Right lobe of liver (tissue), 4 donors: ENCODE results near the gene ZNF416.
A peak's percentile ranks its signal among the peaks of the same experiment; 100 is the strongest.

Experiments used
- POLR2A ChIP-seq: fragments of 450-650 bp; IDR thresholded peaks from one replicate; pipeline ENCODE4 v1.6.1; 2017; ENCODE audit warnings: antibody characterized with exemption, mild to moderate bottlenecking
- TF ChIP-seq, protein P1 (sequence below), 4 donors: fragments of 200-600 bp in 3 of 4; fragments of 450-650 bp in 1 of 4; IDR thresholded peaks; one replicate each; pipeline versions ENCODE4 v1.5.1 to v1.8.0; 2016 to 2022; ENCODE audit warnings: antibody characterized with exemption in 4 of 4, mild to moderate bottlenecking in 2 of 4
- donor health status: DM: no; HTN: no; CAD: no.
- donor health status: DM: no; HTN: no; CAD: no.
- donor health status: DM: no; HTN: yes; CAD: no.

DNA sequence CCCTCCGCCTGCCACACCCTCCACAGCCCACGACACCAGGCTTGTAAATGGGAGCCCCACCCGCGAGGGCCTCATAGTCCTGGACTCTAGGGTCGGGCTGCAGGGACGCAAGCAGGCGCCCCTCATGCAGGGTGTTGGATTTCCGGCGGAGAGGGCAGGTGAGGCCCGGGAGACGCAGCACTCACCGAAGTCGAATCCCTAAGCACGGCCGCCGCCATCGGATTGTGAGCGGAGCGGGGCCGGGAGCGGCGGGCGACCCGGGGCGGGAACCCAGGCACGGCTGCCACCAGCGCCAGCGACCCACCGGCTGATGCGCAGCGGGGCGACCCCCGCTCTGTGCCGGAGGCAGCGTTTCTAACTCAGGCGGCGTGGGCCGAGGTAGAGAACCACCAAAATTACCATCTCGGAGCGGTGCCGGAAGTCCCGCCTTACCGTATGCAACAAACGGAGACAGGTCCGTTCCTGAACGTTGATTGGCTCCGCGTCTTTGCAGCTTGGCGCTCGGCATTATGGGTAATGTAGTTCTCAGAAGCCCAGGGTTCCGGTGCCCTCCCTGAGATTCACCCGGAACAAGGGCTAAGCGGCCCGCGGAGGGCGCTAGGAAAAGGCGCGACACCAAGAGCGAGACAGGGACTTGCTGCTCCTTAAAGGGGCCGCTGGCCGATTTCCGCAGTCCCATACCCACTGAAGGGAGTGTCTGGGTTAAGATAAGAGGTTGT lies at the start of gene ZNF416:
- TF ChIP-seq, protein P1, sequence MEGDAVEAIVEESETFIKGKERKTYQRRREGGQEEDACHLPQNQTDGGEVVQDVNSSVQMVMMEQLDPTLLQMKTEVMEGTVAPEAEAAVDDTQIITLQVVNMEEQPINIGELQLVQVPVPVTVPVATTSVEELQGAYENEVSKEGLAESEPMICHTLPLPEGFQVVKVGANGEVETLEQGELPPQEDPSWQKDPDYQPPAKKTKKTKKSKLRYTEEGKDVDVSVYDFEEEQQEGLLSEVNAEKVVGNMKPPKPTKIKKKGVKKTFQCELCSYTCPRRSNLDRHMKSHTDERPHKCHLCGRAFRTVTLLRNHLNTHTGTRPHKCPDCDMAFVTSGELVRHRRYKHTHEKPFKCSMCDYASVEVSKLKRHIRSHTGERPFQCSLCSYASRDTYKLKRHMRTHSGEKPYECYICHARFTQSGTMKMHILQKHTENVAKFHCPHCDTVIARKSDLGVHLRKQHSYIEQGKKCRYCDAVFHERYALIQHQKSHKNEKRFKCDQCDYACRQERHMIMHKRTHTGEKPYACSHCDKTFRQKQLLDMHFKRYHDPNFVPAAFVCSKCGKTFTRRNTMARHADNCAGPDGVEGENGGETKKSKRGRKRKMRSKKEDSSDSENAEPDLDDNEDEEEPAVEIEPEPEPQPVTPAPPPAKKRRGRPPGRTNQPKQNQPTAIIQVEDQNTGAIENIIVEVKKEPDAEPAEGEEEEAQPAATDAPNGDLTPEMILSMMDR (IDR thresholded peaks at IDR 0.05) = peak in 3 of 4 donors; percentile 11 to 23 (median 19)
- no peak for TF ChIP-seq POLR2A
